Subcutaneous preadipocyte (primary cell): ENCODE data around the gene MAGEE1. TPM values are rescaled to one million over a fixed set of nuclear protein-coding genes. Genes with fewer than 3 reads are reported as not detected.

ENCODE experiments used
- total RNA-seq: library from RNA; depleted of rRNA; stranded (reverse); fragments of >200 nt; gene quantifications from 2 replicates; pipeline ENCODE4 v1.2.3, GENCODE V29; 2012

The MAGEE1 gene, protein sequence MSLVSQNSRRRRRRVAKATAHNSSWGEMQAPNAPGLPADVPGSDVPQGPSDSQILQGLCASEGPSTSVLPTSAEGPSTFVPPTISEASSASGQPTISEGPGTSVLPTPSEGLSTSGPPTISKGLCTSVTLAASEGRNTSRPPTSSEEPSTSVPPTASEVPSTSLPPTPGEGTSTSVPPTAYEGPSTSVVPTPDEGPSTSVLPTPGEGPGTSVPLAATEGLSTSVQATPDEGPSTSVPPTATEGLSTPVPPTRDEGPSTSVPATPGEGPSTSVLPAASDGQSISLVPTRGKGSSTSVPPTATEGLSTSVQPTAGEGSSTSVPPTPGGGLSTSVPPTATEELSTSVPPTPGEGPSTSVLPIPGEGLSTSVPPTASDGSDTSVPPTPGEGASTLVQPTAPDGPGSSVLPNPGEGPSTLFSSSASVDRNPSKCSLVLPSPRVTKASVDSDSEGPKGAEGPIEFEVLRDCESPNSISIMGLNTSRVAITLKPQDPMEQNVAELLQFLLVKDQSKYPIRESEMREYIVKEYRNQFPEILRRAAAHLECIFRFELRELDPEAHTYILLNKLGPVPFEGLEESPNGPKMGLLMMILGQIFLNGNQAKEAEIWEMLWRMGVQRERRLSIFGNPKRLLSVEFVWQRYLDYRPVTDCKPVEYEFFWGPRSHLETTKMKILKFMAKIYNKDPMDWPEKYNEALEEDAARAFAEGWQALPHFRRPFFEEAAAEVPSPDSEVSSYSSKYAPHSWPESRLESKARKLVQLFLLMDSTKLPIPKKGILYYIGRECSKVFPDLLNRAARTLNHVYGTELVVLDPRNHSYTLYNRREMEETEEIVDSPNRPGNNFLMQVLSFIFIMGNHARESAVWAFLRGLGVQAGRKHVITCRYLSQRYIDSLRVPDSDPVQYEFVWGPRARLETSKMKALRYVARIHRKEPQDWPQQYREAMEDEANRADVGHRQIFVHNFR
- total RNA-seq = 1.4 and 1.5 TPM in 2 replicates

GRCh38 chrX:76427560-76428242 is at the start of gene MAGEE1:
TSS of gene MAGEE1 (plus strand) at chrX:76427710. CDS start at chrX:76427931, 221 bp downstream.

